ENCODE data around the gene SAXO1.

- TF ChIP-seq EP300 (IDR thresholded peaks at IDR 0.05) (no peak), POLR2A (IDR thresholded peaks at IDR 0.05) (no peak), POLR2AphosphoS5 (IDR thresholded peaks at IDR 0.05) (no peak)
- TF ChIP-seq, protein P1, sequence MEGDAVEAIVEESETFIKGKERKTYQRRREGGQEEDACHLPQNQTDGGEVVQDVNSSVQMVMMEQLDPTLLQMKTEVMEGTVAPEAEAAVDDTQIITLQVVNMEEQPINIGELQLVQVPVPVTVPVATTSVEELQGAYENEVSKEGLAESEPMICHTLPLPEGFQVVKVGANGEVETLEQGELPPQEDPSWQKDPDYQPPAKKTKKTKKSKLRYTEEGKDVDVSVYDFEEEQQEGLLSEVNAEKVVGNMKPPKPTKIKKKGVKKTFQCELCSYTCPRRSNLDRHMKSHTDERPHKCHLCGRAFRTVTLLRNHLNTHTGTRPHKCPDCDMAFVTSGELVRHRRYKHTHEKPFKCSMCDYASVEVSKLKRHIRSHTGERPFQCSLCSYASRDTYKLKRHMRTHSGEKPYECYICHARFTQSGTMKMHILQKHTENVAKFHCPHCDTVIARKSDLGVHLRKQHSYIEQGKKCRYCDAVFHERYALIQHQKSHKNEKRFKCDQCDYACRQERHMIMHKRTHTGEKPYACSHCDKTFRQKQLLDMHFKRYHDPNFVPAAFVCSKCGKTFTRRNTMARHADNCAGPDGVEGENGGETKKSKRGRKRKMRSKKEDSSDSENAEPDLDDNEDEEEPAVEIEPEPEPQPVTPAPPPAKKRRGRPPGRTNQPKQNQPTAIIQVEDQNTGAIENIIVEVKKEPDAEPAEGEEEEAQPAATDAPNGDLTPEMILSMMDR (IDR thresholded peaks at IDR 0.05), result no peak
These were observed 41.2 kb upstream of the SAXO1 start for GRCh38 chr9:19074229-19074628.

All from gastroesophageal sphincter (tissue), 3 donors.